Neural crest cell (in vitro differentiated cells): ENCODE results near the gene RPS6KB2. TPM values are rescaled to one million over a fixed set of nuclear protein-coding genes. Genes with fewer than 3 reads are reported as not detected.

Experiments used
- DNase-seq: peaks from one replicate; pipeline ENCODE4 v3.0.0; 2021; ENCODE audit warnings: low read depth, mixed read lengths, low spot score
- H3K27ac Mint-ChIP-seq: one replicate; pipeline ENCODE4 v1.8.0; 2021; ENCODE audit warnings: mild to moderate bottlenecking, mixed read lengths; ENCODE audit not compliant: unreplicated experiment
- H3K27me3 Mint-ChIP-seq: 2 replicates; pipeline ENCODE4 v1.8.0; 2021; ENCODE audit warnings: low read depth, mild to moderate bottlenecking, mixed read lengths
- H3K36me3 Mint-ChIP-seq: 2 replicates; pipeline ENCODE4 v1.8.0; 2021; ENCODE audit warnings: low read depth, mild to moderate bottlenecking, mixed read lengths
- H3K4me1 Mint-ChIP-seq: 2 replicates; pipeline ENCODE4 v1.8.0; 2021; ENCODE audit warnings: mixed read lengths
- H3K4me3 Mint-ChIP-seq: one replicate; pipeline ENCODE4 v1.8.0; 2021; ENCODE audit warnings: mild to moderate bottlenecking, mixed read lengths
- H3K9me3 Mint-ChIP-seq: 2 replicates; pipeline ENCODE4 v1.8.0; 2021; ENCODE audit warnings: mixed read lengths
- CTCF ChIP-seq: fragments of 200-600 bp; sonication (generic); conservative IDR thresholded peaks from 2 replicates; pipeline ENCODE4 v1.5.0; 2021; ENCODE audit warnings: antibody characterized with exemption, mild to moderate bottlenecking
- total RNA-seq: library from RNA; stranded (reverse); gene quantifications from 2 replicates; pipeline ENCODE4 v1.2.1, GENCODE V29; 2021

The RPS6KB2 gene
- total RNA-seq, 1 donor from 2014 or later = 55.0 TPM

- no peak for DNase-seq
- Mint-ChIP-seq H3K27ac (peak overlapping the region; percentile 92), H3K9me3 (no peaks in the 10 kb centered on the region), H3K4me3 (peak overlapping the region; percentile 93), H3K27me3 (peaks cover 18% of the 10 kb centered on the region), H3K36me3 (no peaks in the 10 kb centered on the region), H3K4me1 (peaks cover 29% of the 10 kb centered on the region)
- no peak for TF ChIP-seq CTCF
Measured at GRCh38 chr11:67390947-67391303, 37.4 kb upstream of the RPS6KB2 start.

DNA sequence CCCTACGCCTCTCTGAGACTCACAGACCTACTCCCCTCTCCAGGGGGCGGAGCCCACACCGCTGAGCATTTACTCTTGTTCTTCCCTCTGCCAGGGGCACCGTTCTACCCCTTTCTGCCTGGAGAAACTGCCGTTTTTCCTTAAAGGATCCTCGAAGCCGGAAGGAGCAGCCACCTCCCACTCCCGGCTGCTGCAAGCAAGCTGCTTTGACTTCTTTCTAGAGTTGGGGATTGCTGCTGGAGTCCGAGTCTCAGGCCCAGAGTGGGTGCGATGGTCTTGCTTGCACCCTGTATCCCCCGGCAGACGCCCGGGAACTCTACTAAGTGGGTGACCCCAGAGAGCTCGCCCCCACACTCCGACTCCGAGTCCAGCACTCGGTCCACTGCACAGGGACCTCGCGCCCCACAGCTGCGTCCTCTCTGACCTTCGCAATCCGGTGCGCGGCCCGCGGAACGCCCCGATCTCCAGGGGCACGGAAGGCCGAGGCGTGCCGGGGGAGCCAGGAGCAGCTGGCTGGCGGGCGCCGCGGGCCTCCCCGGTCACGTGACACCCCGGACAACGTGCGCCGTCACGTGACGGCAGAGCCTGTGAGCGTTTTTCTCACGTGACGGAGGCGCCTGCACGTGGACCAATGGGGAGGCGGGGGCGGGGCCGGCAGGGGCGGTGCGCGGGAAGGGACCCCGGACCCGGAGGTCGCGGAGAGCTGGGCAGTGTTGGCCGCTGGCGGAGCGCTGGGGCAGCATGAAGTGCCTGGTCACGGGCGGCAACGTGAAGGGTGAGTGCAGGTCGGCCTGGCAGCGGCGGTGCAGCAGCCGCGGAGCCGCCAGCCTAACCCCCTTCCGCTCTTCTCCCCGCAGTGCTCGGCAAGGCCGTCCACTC, 36.8 kb upstream of the RPS6KB2 start, which contains the start of gene RAD9A:
Gene RAD9A (plus strand): TSS at position 683 of the 879 bp plus-strand sequence. CDS start 59 bp downstream, at position 742.
- Mint-ChIP-seq H3K27me3 (peaks cover 17% of the 10 kb centered on the region), H3K4me3 (peak within 1 kb of the TSS; percentile 93), H3K36me3 (no peaks in the 10 kb centered on the region), H3K4me1 (peaks cover 29% of the 10 kb centered on the region), H3K9me3 (no peaks in the 10 kb centered on the region), H3K27ac (peak within 1 kb of the TSS; percentile 92)
- peak; percentile 85 for DNase-seq
- TF ChIP-seq CTCF = no peak

- no peaks in the 10 kb centered on the region for H3K9me3 Mint-ChIP-seq
- H3K4me1 Mint-ChIP-seq = peaks cover 29% of the 10 kb centered on the region
- no peak for TF ChIP-seq CTCF
- H3K27ac Mint-ChIP-seq = peak overlapping the region; percentile 81
- peak; percentile 28 for DNase-seq
- H3K4me3 Mint-ChIP-seq = peak overlapping the region; percentile 93
- no peaks in the 10 kb centered on the region for H3K36me3 Mint-ChIP-seq
- H3K27me3 Mint-ChIP-seq = peaks cover 14% of the 10 kb centered on the region
Measured at GRCh38 chr11:67392183-67392715, 36.0 kb upstream of the RPS6KB2 start.

GRCh38 chr11:67393437-67393836, 34.9 kb upstream of the RPS6KB2 start:
- TF ChIP-seq CTCF = no peak
- peaks cover 35% of the 10 kb centered on the region for H3K4me1 Mint-ChIP-seq
- DNase-seq = no peak
- H3K4me3 Mint-ChIP-seq = peak overlapping the region; percentile 93
- no peak overlapping the region for H3K27ac Mint-ChIP-seq
- peaks cover 10% of the 10 kb centered on the region for H3K27me3 Mint-ChIP-seq
- no peaks in the 10 kb centered on the region for H3K9me3 Mint-ChIP-seq
- no peaks in the 10 kb centered on the region for H3K36me3 Mint-ChIP-seq

DNA sequence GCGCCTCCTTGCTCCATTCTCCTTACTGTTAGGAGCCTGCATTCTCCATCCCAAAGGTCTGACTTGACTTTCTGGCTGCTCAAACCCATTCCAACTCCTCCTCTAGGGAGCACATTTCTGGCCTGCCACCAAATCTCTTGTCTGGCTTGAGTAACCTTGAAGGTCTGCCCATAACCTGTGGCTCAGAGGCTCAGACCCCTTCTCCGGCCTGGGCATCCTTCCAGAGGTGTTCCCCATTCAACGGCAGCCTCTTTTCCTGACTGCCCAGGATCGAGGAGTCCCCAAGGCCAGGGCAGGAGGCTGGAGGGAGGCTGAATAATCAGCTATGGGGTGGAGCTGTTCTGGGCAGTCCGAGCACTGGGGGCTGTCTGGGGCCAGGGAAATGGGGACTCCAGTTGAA, 34.3 kb upstream of the RPS6KB2 start:
- DNase-seq = no peak
- peaks cover 34% of the 10 kb centered on the region for H3K4me1 Mint-ChIP-seq
- H3K36me3 Mint-ChIP-seq = no peaks in the 10 kb centered on the region
- no peak overlapping the region for H3K27ac Mint-ChIP-seq
- no peaks in the 10 kb centered on the region for H3K9me3 Mint-ChIP-seq
- H3K4me3 Mint-ChIP-seq = peak overlapping the region; percentile 93
- no peak for TF ChIP-seq CTCF
- peaks cover 10% of the 10 kb centered on the region for H3K27me3 Mint-ChIP-seq
